K562 (cell line): ENCODE measurements around the gene DEK. TPM values are rescaled to one million over a fixed set of nuclear protein-coding genes. Genes with fewer than 3 reads are reported as not detected.
A peak's percentile ranks its signal among the peaks of the same experiment; 100 is the strongest.

ENCODE experiments used
- ATAC-seq: fragments of 200-7000 bp; cut with Tn5 transposase; 3 replicates; pipeline ENCODE4 v1.9.1; 2020; ENCODE audit warnings: moderate library complexity
- BruUV-seq: library from RNA; stranded (reverse); fragments of 400-500 nt; replicated peaks from 2 replicates; lab custom pipeline; 2021; lab: Mats Ljungman, UMichigan
- CTCF ChIA-PET: fragments of 300-600 bp; formaldehyde crosslinking; extraction: SDS; loops from one replicate; lab custom pipeline; 2021; ENCODE audit warnings: low intra/inter-chr PET ratio; lab: Yijun Ruan, JAX
- POLR2A ChIA-PET: fragments of 300-600, 350-650 bp; sonication (Branson Sonifier 250); formaldehyde crosslinking; extraction: SDS; loops from one replicate; lab custom pipeline; 2021; ENCODE audit warnings: antibody characterized with exemption, inconsistent platforms; lab: Yijun Ruan, JAX
- DNase-seq, 4 experiments: peaks; one replicate each; pipeline versions ENCODE4 v3.0.0 to v3.0.0-alpha.2; 2011 to 2018; ENCODE audit warnings: low spot score in 3 of 4, mixed read lengths in 3 of 4; ENCODE audit errors: extremely low read depth in 1 of 4
- FAIRE-seq: peaks from 2 replicates; lab custom pipeline; 2011; peaks lifted over from hg19 to GRCh38; lab: Jason Lieb, UNC
- H2AFZ ChIP-seq: 2 replicates; pipeline ENCODE4 v1.6.0; 2011; ENCODE audit warnings: low read depth, low read length, control low read depth, inconsistent platforms
- H3K27ac ChIP-seq: fragments of 200-600 bp; 3 replicates; pipeline ENCODE4 v1.8.0; 2011; ENCODE audit warnings: low read depth, mild to moderate bottlenecking, control low read depth, inconsistent platforms, low read length, moderate library complexity, mixed read lengths; ENCODE audit errors: extremely low read depth
- H3K27me3 ChIP-seq, 2 experiments: fragments of 300-600 bp in 1 of 2; 2 replicates in 1 of 2; 3 replicates in 1 of 2; pipeline versions ENCODE4 v1.6.0 to v1.8.0; 2011; ENCODE audit warnings: inconsistent platforms in 2 of 2, low read length in 2 of 2, mild to moderate bottlenecking in 1 of 2, mixed read lengths in 1 of 2, moderate library complexity in 1 of 2; ENCODE audit not compliant: control insufficient read depth in 2 of 2, insufficient read depth in 2 of 2
- H3K36me3 ChIP-seq: fragments of 300-600 bp; 3 replicates; pipeline ENCODE4 v1.8.0; 2011; ENCODE audit warnings: mild to moderate bottlenecking, low read length, inconsistent platforms; ENCODE audit not compliant: control insufficient read depth, insufficient read depth
- H3K4me1 ChIP-seq, 2 experiments: fragments of 200-600 bp in 1 of 2; replicated peaks in 1 of 2; 2 replicates in 1 of 2; 3 replicates in 1 of 2; pipeline versions ENCODE4 v1.5.1 to v1.8.0; 2011; ENCODE audit warnings: inconsistent platforms in 2 of 2, low read length in 2 of 2, mild to moderate bottlenecking in 1 of 2, mixed read lengths in 1 of 2, moderate library complexity in 1 of 2; ENCODE audit not compliant: control insufficient read depth in 2 of 2, insufficient read depth in 2 of 2
- H3K4me2 ChIP-seq: 2 replicates; pipeline ENCODE4 v1.6.1; 2011; ENCODE audit warnings: low read length, control low read depth, inconsistent platforms, mixed read lengths; ENCODE audit not compliant: insufficient read depth
- H3K4me3 ChIP-seq: fragments of 200-600 bp; sonication (generic), shearing (Covaris generic); 2 replicates; pipeline ENCODE4 v1.5.1; 2016; ENCODE audit warnings: control low read depth, inconsistent platforms
- H3K79me2 ChIP-seq: fragments of 200-600 bp; 3 replicates; pipeline ENCODE4 v1.8.0; 2011; ENCODE audit warnings: low read length, inconsistent platforms; ENCODE audit not compliant: control insufficient read depth, insufficient read depth
- H3K9ac ChIP-seq, 2 experiments: 2 replicates each; pipeline versions ENCODE4 v1.6.0 to v1.6.1; 2011; ENCODE audit warnings: low read depth in 2 of 2, low read length in 2 of 2, control low read depth in 1 of 2, inconsistent platforms in 1 of 2, mild to moderate bottlenecking in 1 of 2, mixed read lengths in 1 of 2; ENCODE audit not compliant: insufficient read depth in 1 of 2
- H3K9me1 ChIP-seq: one replicate; pipeline ENCODE4 v1.6.0; 2011; ENCODE audit warnings: inconsistent platforms, mild to moderate bottlenecking, low read length, moderate library complexity; ENCODE audit not compliant: control insufficient read depth, insufficient read depth
- H3K9me3 ChIP-seq: replicated peaks from 2 replicates; pipeline ENCODE4 v1.5.1; 2011; ENCODE audit warnings: low read depth, low read length, inconsistent platforms; ENCODE audit not compliant: control insufficient read depth, insufficient read depth
- H4K20me1 ChIP-seq: replicated peaks from 2 replicates; pipeline ENCODE4 v1.6.1; 2011; ENCODE audit warnings: low read length, inconsistent platforms, mixed read lengths; ENCODE audit not compliant: control insufficient read depth, insufficient read depth
- BCOR ChIP-seq: fragments of 450-650 bp; IDR thresholded peaks from 2 replicates; pipeline ENCODE4 v1.6.1; 2016
- CHAMP1 ChIP-seq: fragments of 450-650 bp; IDR thresholded peaks from 2 replicates; pipeline ENCODE4 v1.6.1; 2016; ENCODE audit warnings: mild to moderate bottlenecking
- FIP1L1 ChIP-seq: fragments of 200-400 bp; formaldehyde crosslinking; IDR thresholded peaks from 2 replicates; pipeline ENCODE4 v1.6.1; 2018; ENCODE audit warnings: mild to moderate bottlenecking, low read depth, low read length; ENCODE audit not compliant: poor library complexity, severe bottlenecking
- FUS ChIP-seq: fragments of 200-400 bp; formaldehyde crosslinking; optimal IDR thresholded peaks from 2 replicates; pipeline ENCODE3; 2017; ENCODE audit warnings: low read depth, low read length
- KDM2B ChIP-seq: fragments of 250-450 bp; sonication (Bioruptor Pico); IDR thresholded peaks from 2 replicates; pipeline ENCODE4 v1.8.0; 2021; ENCODE audit warnings: mild to moderate bottlenecking, moderate library complexity
- MAFF ChIP-seq: IDR thresholded peaks from 2 replicates; pipeline ENCODE4 v1.6.1; 2012; ENCODE audit warnings: low read length, improper control_type of control experiment
- MTA1 ChIP-seq: fragments of 450-650 bp; IDR thresholded peaks from 2 replicates; pipeline ENCODE4 v1.6.1; 2017; ENCODE audit warnings: borderline replicate concordance
- RAD51 ChIP-seq: fragments of 450-650 bp; IDR thresholded peaks from 2 replicates; pipeline ENCODE4 v1.7.1; 2016; ENCODE audit warnings: low read depth, mild to moderate bottlenecking, borderline replicate concordance
- SP1 ChIP-seq: sonication (generic); formaldehyde crosslinking; IDR thresholded peaks from 2 replicates; pipeline ENCODE4 v1.8.1; 2022; ENCODE audit warnings: mild to moderate bottlenecking, missing genetic modification reagents
- ZBTB1 ChIP-seq: sonication (generic); formaldehyde crosslinking; IDR thresholded peaks from 2 replicates; pipeline ENCODE4 v1.8.1; 2023; ENCODE audit warnings: missing genetic modification reagents, low read depth, mild to moderate bottlenecking, borderline replicate concordance
- ZNF175 ChIP-seq: fragments of 200-800 bp; sonication (Bioruptor generic); IDR thresholded peaks from 2 replicates; pipeline ENCODE4 v1.6.1; 2016; ENCODE audit warnings: low read depth, mild to moderate bottlenecking, missing genetic modification characterization, missing compliant biosample characterization
- ZNF354B ChIP-seq: fragments of 250-450 bp; sonication (Bioruptor Pico); IDR thresholded peaks from 2 replicates; pipeline ENCODE4 v1.4.0; 2020
- ZNF717 ChIP-seq: fragments of 250-450 bp; sonication (Bioruptor Pico); IDR thresholded peaks from 2 replicates; pipeline ENCODE4 v1.5.0; 2021
- WGBS: fragments of 100-300 bp; shearing (Covaris generic); methylation state at CpG from one replicate; pipeline ENCODE4 v1.1.6; 2016; ENCODE audit warnings: low coverage, mixed read lengths; ENCODE audit not compliant: insufficient coverage; ENCODE audit errors: missing lambda C conversion rate; 5-methylcytosine and 5-hydroxymethylcytosine counted together
- in situ Hi-C: fragments of 300-500 bp; cut with MboI; formaldehyde crosslinking; loops from 4 replicates; pipeline ENCODE4 v1.15.0; 2018; ENCODE audit warnings: inconsistent platforms, mixed read lengths
- intact Hi-C: fragments of 100-400 bp; cut with micrococcal nuclease; formaldehyde crosslinking; loops from 2 replicates; pipeline ENCODE4 v1.14.2; 2022
- polyA plus RNA-seq, 8 experiments: library from polyadenylated mRNA; depleted of rRNA in 4 of 8; stranded (reverse) in 5 of 8; unstranded in 3 of 8; fragments of >200 nt; fragmentation: Nextera tagmentation in 2 of 8; fragmentation: Illumina TruSeq in 1 of 8; extraction: Ambion mirVana in 2 of 8; extraction: Trizol in 1 of 8; gene quantifications; 2 replicates each; pipeline versions ENCODE4 v1.2.1 to v1.2.3, GENCODE V29; 2011 to 2014; ENCODE audit warnings: inconsistent platforms in 1 of 8, missing spikeins in 1 of 8
- total RNA-seq, 7 experiments: library from RNA; depleted of rRNA in 6 of 7; stranded (reverse); fragments of >200 nt in 6 of 7; fragmentation: Illumina TruSeq in 2 of 7; extraction: Trizol in 2 of 7; gene quantifications; 2 replicates each; pipeline versions ENCODE4 v1.2.1 to v1.2.3, GENCODE V29; 2011 to 2021; ENCODE audit warnings: low replicate concordance in 1 of 7
- TF ChIP-seq, protein P1 (sequence below): fragments of 250-450 bp; sonication (Bioruptor Pico); IDR thresholded peaks from 2 replicates; pipeline ENCODE4 v1.5.0; 2021; ENCODE audit warnings: mild to moderate bottlenecking, borderline replicate concordance
- TF ChIP-seq, protein P2 (sequence below): sonication (generic); IDR thresholded peaks from 2 replicates; pipeline ENCODE4 v1.6.1; 2016

DEK gene
- total and polyA plus RNA-seq, 9 of the 15 experiments (the other 6 are each of a cell fraction or from before 2014, with no cell fraction given), result 82.3 to 338 (median 184) TPM

DNA sequence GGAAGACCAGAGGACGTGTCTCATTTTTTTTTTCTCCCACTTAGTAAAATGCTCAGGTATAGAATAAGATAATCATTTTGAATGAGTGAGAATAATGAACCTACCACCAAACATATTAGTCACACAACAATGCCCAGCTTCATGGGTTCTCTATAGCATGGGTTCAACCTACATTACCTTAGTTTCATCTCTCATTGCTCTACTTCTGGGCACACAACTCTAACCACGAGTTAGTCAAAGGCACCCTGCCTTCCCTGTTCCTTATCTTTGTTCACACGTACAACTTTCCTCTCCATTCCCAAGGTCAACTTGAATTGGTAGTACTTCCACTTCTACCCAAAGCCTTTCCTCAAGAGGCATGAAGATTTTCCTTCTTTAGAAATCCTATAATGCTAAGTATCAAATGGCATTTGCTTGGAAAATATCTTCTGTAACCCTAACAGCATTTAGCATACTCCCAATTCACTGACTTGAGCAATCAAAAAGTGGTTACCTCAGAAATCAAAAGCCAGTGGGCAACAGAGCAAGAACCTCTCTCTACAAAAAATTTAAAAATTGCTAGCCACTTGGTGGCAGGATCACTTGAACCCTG is 20.9 kb downstream of the DEK start:
- no peak overlapping the region for H3K4me2 ChIP-seq
- in situ Hi-C loops, result no loop called here
- CTCF ChIA-PET, result no interaction called here
- TF ChIP-seq ZBTB1 (CRISPR knock-in tag) (no peak), ZNF175 (peak; percentile 66; the same call in 1 of the 2 replicates), MTA1 (no peak), ZNF354B (CRISPR knock-in tag) (no peak), ZNF717 (CRISPR knock-in tag) (no peak), CHAMP1 (no peak), RAD51 (no peak), FUS (no peak), BCOR (no peak), KDM2B (no peak), FIP1L1 (no peak), MAFF (no peak), SP1 (CRISPR knock-in tag) (no peak)
- TF ChIP-seq, protein P1, sequence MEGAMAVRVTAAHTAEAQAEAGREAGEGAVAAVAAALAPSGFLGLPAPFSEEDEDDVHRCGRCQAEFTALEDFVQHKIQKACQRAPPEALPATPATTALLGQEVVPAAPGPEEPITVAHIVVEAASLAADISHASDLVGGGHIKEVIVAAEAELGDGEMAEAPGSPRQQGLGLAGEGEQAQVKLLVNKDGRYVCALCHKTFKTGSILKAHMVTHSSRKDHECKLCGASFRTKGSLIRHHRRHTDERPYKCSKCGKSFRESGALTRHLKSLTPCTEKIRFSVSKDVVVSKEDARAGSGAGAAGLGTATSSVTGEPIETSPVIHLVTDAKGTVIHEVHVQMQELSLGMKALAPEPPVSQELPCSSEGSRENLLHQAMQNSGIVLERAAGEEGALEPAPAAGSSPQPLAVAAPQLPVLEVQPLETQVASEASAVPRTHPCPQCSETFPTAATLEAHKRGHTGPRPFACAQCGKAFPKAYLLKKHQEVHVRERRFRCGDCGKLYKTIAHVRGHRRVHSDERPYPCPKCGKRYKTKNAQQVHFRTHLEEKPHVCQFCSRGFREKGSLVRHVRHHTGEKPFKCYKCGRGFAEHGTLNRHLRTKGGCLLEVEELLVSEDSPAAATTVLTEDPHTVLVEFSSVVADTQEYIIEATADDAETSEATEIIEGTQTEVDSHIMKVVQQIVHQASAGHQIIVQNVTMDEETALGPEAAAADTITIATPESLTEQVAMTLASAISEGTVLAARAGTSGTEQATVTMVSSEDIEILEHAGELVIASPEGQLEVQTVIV, result no peak
- TF ChIP-seq, protein P2, sequence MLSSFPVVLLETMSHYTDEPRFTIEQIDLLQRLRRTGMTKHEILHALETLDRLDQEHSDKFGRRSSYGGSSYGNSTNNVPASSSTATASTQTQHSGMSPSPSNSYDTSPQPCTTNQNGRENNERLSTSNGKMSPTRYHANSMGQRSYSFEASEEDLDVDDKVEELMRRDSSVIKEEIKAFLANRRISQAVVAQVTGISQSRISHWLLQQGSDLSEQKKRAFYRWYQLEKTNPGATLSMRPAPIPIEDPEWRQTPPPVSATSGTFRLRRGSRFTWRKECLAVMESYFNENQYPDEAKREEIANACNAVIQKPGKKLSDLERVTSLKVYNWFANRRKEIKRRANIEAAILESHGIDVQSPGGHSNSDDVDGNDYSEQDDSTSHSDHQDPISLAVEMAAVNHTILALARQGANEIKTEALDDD, result 0 out of 2 replicates have a peak, but pooled peaks have one; percentile 11

More for the DNA sequence above, 20.9 kb downstream of the DEK start:
- ATAC-seq (peak; percentile 11; the same call in 1 of the 3 replicates), DNase-seq (no peak), FAIRE-seq (no peak)
- H4K20me1 ChIP-seq, result no peaks in the 10 kb centered on the region
- intact Hi-C loops, result no loop called here
- H3K27ac ChIP-seq, result peak overlapping the region; percentile 40; the same call in 2 of the 3 replicates
- no peaks in the 10 kb centered on the region for H3K27me3 ChIP-seq
- H3K4me3 ChIP-seq, result no peak overlapping the region
- no peaks in the 10 kb centered on the region for H3K9me1 ChIP-seq
- no TSS peak for BruUV-seq
- H3K9me3 ChIP-seq, result no peaks in the 10 kb centered on the region
- 39% methylated on average over 3 of the region's 3 CpGs for WGBS
- H2AFZ ChIP-seq, result no peak overlapping the region
- H3K9ac ChIP-seq, result no peak overlapping the region
- POLR2A ChIA-PET, result interaction anchor here (1.9 kb wide), 1 partner anchor 10 kb away, joined by 5 read pairs; no protein-coding TSS in a partner anchor
- H3K36me3 ChIP-seq, result peaks cover 99% of the 10 kb centered on the region
- peaks cover 82% of the 10 kb centered on the region for H3K79me2 ChIP-seq
- H3K4me1 ChIP-seq, result peaks cover 0 to 14% of the 10 kb centered on the region in 2 experiments; a peak in 1 of 5 replicates
